Measurements from ENCODE around the gene GFI1. TPM values are rescaled to one million over a fixed set of nuclear protein-coding genes. Genes with fewer than 3 reads are reported as not detected.

Gene GFI1
- total RNA-seq, 1 experiment from 2014 or later, result 0.35 TPM

DNA sequence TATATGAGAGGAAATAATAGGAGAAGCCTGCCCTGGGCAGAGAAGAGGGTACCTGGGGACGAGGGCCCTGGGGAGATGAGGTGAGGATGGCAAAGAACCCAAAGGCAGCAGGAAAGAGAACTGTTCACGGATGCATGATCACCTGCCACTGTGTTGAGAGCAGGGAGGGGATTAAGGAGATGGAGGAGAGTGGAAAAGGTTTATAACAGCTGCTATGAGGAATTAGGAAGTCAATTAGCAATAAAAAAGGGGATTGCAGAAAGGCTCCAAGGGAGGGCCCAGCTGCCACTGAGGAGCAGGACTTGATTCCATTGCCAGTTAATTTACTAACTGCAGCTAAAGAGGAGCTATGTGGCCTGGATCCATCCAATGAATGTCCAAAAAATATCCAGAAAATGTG lies 61.1 kb downstream of the GFI1 start:
- no peaks in the 10 kb centered on the region for H3K36me3 Mint-ChIP-seq
- ATAC-seq, result peak; percentile 94
- no peaks in the 10 kb centered on the region for H3K9me3 Mint-ChIP-seq
- peaks cover 22% of the 10 kb centered on the region for H3K4me1 Mint-ChIP-seq
- no peak overlapping the region for H3K4me3 Mint-ChIP-seq
- DNase-seq (ENCODE audit: low spot score), result no peak
- H3K27me3 Mint-ChIP-seq (ENCODE audit: low read depth), result no peaks in the 10 kb centered on the region
- CTCF ChIA-PET, result interaction anchor here (0.8 to 1.2 kb wide), 3 partner anchors 10 to 134 kb away, joined by 3 to 4 read pairs (median 3); no protein-coding TSS in a partner anchor
- POLR2A ChIA-PET, result no interaction called here
- H3K27ac Mint-ChIP-seq, result no peak overlapping the region
- TF ChIP-seq ZNF121 (CRISPR knock-in tag; IDR thresholded peaks at IDR 0.05) (no peak), ZNF396 (CRISPR knock-in tag; IDR thresholded peaks at IDR 0.05; ENCODE audit: borderline replicate concordance) (no peak), ETV6 (CRISPR knock-in tag; IDR thresholded peaks at IDR 0.05) (0 out of 2 replicates have a peak, but pooled peaks have one; percentile 27), GTF2I (CRISPR knock-in tag; conservative IDR thresholded peaks at IDR 0.05) (no peak)
- TF ChIP-seq, protein P1, sequence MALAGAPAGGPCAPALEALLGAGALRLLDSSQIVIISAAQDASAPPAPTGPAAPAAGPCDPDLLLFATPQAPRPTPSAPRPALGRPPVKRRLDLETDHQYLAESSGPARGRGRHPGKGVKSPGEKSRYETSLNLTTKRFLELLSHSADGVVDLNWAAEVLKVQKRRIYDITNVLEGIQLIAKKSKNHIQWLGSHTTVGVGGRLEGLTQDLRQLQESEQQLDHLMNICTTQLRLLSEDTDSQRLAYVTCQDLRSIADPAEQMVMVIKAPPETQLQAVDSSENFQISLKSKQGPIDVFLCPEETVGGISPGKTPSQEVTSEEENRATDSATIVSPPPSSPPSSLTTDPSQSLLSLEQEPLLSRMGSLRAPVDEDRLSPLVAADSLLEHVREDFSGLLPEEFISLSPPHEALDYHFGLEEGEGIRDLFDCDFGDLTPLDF (CRISPR knock-in tag; IDR thresholded peaks at IDR 0.05), result no peak

Other genes with a start within 250 kb of the GFI1 start
- 20.4 to 20.9 TPM (median 20.4 TPM) in 3 replicates for gene GLMN, start 187.9 kb downstream of the GFI1 start, total RNA-seq (2021)
- 19.8 to 23.0 TPM (median 21.5 TPM) in 3 replicates for gene RPAP2, start 187.9 kb downstream of the GFI1 start, total RNA-seq (2021)

Data from WTC11 (cell line).